LNCAP (cell line): ENCODE data around the gene ZNF675.

ENCODE experiments used
- TF ChIP-seq, protein P1 (sequence below): fragments of 450-650 bp; IDR thresholded peaks from 2 replicates; pipeline ENCODE4 v1.5.1; 2017; ENCODE audit warnings: mild to moderate bottlenecking

ZNF675 gene

GRCh38 chr19:23673132-23673531 is 13.9 kb downstream of the ZNF675 start:
- TF ChIP-seq, protein P1, sequence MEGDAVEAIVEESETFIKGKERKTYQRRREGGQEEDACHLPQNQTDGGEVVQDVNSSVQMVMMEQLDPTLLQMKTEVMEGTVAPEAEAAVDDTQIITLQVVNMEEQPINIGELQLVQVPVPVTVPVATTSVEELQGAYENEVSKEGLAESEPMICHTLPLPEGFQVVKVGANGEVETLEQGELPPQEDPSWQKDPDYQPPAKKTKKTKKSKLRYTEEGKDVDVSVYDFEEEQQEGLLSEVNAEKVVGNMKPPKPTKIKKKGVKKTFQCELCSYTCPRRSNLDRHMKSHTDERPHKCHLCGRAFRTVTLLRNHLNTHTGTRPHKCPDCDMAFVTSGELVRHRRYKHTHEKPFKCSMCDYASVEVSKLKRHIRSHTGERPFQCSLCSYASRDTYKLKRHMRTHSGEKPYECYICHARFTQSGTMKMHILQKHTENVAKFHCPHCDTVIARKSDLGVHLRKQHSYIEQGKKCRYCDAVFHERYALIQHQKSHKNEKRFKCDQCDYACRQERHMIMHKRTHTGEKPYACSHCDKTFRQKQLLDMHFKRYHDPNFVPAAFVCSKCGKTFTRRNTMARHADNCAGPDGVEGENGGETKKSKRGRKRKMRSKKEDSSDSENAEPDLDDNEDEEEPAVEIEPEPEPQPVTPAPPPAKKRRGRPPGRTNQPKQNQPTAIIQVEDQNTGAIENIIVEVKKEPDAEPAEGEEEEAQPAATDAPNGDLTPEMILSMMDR: no peak

GRCh38 chr19:23665651-23666410 is 21.2 kb downstream of the ZNF675 start:
- TF ChIP-seq, protein P1: no peak
